ENCODE data around the gene STIM1. TPM values are rescaled to one million over a fixed set of nuclear protein-coding genes. Genes with fewer than 3 reads are reported as not detected.

The STIM1 gene
- total RNA-seq, 1 donor from 2014 or later: 46.9 TPM

DNA sequence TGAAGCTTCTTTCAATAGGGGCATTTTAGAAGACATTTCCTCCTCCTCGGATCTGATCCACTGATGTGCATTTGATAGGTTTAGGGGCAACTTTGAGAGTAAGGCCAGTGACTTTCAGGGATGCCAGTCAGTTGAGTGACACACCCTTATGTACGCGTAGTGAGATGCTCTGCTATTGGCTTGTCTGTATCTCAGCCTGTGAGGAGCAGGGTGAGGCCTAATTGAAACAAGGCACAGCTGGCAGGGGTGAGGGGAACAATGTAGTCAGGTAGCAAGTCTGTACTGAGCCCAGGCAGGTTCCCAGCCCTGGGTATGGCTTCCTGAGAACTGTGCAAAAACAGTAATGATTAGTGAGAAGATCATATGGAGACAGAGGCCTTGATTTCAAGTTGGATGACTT is 61.5 kb downstream of the STIM1 start:
- no peak for DNase-seq (ENCODE audit: extremely low spot score, unreplicated experiment)
- TF ChIP-seq, protein P1, sequence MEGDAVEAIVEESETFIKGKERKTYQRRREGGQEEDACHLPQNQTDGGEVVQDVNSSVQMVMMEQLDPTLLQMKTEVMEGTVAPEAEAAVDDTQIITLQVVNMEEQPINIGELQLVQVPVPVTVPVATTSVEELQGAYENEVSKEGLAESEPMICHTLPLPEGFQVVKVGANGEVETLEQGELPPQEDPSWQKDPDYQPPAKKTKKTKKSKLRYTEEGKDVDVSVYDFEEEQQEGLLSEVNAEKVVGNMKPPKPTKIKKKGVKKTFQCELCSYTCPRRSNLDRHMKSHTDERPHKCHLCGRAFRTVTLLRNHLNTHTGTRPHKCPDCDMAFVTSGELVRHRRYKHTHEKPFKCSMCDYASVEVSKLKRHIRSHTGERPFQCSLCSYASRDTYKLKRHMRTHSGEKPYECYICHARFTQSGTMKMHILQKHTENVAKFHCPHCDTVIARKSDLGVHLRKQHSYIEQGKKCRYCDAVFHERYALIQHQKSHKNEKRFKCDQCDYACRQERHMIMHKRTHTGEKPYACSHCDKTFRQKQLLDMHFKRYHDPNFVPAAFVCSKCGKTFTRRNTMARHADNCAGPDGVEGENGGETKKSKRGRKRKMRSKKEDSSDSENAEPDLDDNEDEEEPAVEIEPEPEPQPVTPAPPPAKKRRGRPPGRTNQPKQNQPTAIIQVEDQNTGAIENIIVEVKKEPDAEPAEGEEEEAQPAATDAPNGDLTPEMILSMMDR (IDR thresholded peaks at IDR 0.05): no peak
- Mint-ChIP-seq H3K4me1 (ENCODE audit: unreplicated experiment) (peaks cover 19% of the 10 kb centered on the region), H3K4me3 (ENCODE audit: unreplicated experiment) (no peak overlapping the region), H3K27me3 (ENCODE audit: unreplicated experiment) (no peaks in the 10 kb centered on the region), H3K9me3 (ENCODE audit: unreplicated experiment) (no peaks in the 10 kb centered on the region), H3K27ac (ENCODE audit: unreplicated experiment) (no peak overlapping the region), H3K36me3 (ENCODE audit: unreplicated experiment) (no peaks in the 10 kb centered on the region)

DNA sequence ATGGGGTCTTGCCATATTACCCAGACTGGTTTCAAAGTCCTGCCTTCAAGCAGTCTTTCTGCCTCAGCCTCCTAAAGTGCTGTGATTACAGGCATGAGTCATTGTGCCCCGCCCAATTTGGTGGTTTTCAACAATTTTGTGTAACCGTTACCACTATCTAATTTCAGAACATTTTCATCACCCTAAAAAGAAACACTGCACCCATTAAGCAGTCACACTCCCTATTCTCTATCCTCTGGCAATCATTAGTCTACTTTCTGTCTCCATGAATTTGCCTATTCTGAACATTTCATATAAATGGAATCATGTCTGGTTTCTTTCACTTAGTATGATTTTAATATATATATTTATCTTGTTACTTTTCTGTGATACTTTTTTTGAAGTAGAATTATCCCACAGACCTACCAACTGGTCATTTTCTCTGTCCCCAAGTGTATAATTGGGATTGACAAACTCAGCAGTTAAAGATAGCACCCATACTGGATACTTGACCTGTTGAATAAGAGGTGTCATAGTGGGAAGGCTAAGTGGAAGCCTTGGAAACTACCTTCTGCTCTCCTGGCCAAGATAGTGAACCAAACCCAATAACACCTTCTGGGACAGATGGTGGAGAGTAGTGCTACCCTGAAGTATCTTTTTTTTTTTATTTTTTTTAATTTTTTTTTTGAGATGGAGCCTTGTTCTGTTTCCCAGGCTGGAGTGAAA is 64.8 kb downstream of the STIM1 start:
- Mint-ChIP-seq H3K27ac (ENCODE audit: unreplicated experiment) (peak overlapping the region; percentile 46), H3K27me3 (ENCODE audit: unreplicated experiment) (no peaks in the 10 kb centered on the region), H3K4me1 (ENCODE audit: unreplicated experiment) (peaks cover 18% of the 10 kb centered on the region), H3K9me3 (ENCODE audit: unreplicated experiment) (no peaks in the 10 kb centered on the region), H3K36me3 (ENCODE audit: unreplicated experiment) (no peaks in the 10 kb centered on the region), H3K4me3 (ENCODE audit: unreplicated experiment) (no peak overlapping the region)
- DNase-seq (ENCODE audit: extremely low spot score, unreplicated experiment): no peak
- TF ChIP-seq, protein P1 (IDR thresholded peaks at IDR 0.05): no peak

DNA sequence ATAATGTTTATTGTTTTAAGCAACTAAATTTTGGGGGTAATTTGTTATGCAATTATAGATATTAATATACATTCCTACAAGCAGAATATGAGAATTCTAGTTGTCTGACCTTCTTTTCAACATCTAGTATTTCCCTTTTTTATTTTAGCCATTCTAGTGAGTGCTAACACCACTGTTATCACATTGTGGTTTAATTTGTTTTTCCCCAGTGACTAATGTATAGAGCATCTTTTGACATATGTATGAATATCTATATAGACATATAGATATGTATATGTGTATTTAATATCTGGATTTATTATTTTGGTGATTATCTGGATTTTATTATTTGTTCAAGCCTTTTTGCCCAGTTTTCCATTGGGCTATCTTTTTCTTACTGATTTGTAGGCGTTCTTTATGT is 66.6 kb downstream of the STIM1 start:
- no peaks in the 10 kb centered on the region for H3K27me3 Mint-ChIP-seq (ENCODE audit: unreplicated experiment)

DNA sequence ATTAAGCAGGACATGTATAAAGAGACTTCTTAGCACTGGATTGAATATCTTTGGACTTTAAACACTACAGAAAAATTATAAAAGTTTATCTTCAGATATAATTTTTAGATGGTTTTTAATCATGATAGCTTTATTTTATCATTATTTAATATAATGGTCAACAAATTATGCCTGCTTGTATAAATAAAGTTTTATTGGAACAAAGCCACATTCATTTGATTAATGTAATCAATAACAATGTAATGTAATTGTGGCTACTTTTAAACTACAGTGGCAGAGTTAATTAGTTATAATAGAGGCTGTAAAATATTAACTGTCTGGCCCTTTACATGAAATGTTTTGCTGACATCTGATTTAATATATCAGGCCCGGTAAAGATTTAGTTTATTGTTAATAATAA is 70.0 kb downstream of the STIM1 start:
- no peaks in the 10 kb centered on the region for H3K36me3 Mint-ChIP-seq (ENCODE audit: unreplicated experiment)
- no peaks in the 10 kb centered on the region for H3K27me3 Mint-ChIP-seq (ENCODE audit: unreplicated experiment)
- H3K27ac Mint-ChIP-seq (ENCODE audit: unreplicated experiment): no peak overlapping the region

More for the DNA sequence above, 66.6 kb downstream of the STIM1 start:
- H3K9me3 Mint-ChIP-seq (ENCODE audit: unreplicated experiment): no peaks in the 10 kb centered on the region
- TF ChIP-seq, protein P1 (IDR thresholded peaks at IDR 0.05): no peak
- no peak overlapping the region for H3K4me3 Mint-ChIP-seq (ENCODE audit: unreplicated experiment)
- H3K36me3 Mint-ChIP-seq (ENCODE audit: unreplicated experiment): no peaks in the 10 kb centered on the region
- no peak overlapping the region for H3K27ac Mint-ChIP-seq (ENCODE audit: unreplicated experiment)
- DNase-seq (ENCODE audit: extremely low spot score, unreplicated experiment): no peak
- peaks cover 20% of the 10 kb centered on the region for H3K4me1 Mint-ChIP-seq (ENCODE audit: unreplicated experiment)

DNA sequence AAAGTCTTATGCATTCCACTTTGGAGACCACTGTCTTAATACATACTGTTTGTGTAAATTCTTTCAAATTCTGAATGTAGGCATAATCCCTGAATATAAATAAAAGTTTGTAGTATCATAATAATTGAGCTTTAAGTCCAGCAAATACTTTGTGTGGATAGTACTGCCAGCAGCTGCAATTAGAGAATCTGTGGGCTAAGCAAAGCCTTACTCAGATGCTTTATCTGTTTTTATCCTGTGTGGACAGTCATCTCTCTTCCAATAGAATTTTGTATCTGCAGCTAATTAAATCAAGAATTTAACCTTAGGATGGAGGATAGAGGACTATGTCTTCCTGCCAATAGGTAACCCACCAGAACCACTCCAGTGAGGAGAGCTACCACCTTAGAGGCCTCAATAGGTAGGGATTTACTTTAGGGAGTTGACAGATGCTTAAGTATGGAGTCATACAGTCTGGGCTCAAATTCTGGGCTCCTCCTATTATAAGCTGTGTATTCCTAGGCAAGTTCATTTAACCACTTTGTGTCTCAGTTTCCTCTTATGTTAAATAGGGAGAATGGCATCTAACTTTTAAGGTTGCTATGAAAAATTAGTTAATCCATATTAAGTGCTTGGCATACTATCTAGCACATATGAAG is 71.1 kb downstream of the STIM1 start:
- no peak overlapping the region for H3K4me3 Mint-ChIP-seq (ENCODE audit: unreplicated experiment)
- H3K4me1 Mint-ChIP-seq (ENCODE audit: unreplicated experiment): peaks cover 5% of the 10 kb centered on the region
- no peaks in the 10 kb centered on the region for H3K36me3 Mint-ChIP-seq (ENCODE audit: unreplicated experiment)
- H3K9me3 Mint-ChIP-seq (ENCODE audit: unreplicated experiment): no peaks in the 10 kb centered on the region
- TF ChIP-seq, protein P1 (IDR thresholded peaks at IDR 0.05): no peak
- H3K27ac Mint-ChIP-seq (ENCODE audit: unreplicated experiment): peak overlapping the region; percentile 39
- no peaks in the 10 kb centered on the region for H3K27me3 Mint-ChIP-seq (ENCODE audit: unreplicated experiment)
- no peak for DNase-seq (ENCODE audit: extremely low spot score, unreplicated experiment)

More for the DNA sequence above, 70.0 kb downstream of the STIM1 start:
- H3K9me3 Mint-ChIP-seq (ENCODE audit: unreplicated experiment): no peaks in the 10 kb centered on the region
- TF ChIP-seq, protein P1 (IDR thresholded peaks at IDR 0.05): no peak
- no peak overlapping the region for H3K4me3 Mint-ChIP-seq (ENCODE audit: unreplicated experiment)
- peaks cover 5% of the 10 kb centered on the region for H3K4me1 Mint-ChIP-seq (ENCODE audit: unreplicated experiment)
- DNase-seq (ENCODE audit: extremely low spot score, unreplicated experiment): no peak
